AG09309 (cell line): ENCODE measurements around the gene INPP5A.

Experiments
- DNase-seq: peaks from one replicate; pipeline ENCODE4 v3.0.0-alpha.2; 2010; ENCODE audit warnings: low read depth
- H3K4me3 ChIP-seq: 2 replicates; pipeline ENCODE4 v1.5.1; 2011; ENCODE audit warnings: mild to moderate bottlenecking, low read depth, low read length, moderate library complexity; ENCODE audit not compliant: control insufficient read depth
- CTCF ChIP-seq: IDR thresholded peaks from 2 replicates; pipeline ENCODE4 v1.5.1; 2011; ENCODE audit warnings: mild to moderate bottlenecking, low read depth, low read length, inconsistent platforms; ENCODE audit not compliant: insufficient read depth, control insufficient read depth; ENCODE audit errors: missing control alignments

Gene INPP5A

GRCh38 chr10:132584081-132584480, 46.5 kb downstream of the INPP5A start:
- no peak for DNase-seq
- H3K4me3 ChIP-seq, result no peak overlapping the region
- no peak for TF ChIP-seq CTCF

- TF ChIP-seq CTCF, result no peak
- DNase-seq, result no peak
These were observed 48.4 kb downstream of the INPP5A start for GRCh38 chr10:132585732-132586722.

DNA sequence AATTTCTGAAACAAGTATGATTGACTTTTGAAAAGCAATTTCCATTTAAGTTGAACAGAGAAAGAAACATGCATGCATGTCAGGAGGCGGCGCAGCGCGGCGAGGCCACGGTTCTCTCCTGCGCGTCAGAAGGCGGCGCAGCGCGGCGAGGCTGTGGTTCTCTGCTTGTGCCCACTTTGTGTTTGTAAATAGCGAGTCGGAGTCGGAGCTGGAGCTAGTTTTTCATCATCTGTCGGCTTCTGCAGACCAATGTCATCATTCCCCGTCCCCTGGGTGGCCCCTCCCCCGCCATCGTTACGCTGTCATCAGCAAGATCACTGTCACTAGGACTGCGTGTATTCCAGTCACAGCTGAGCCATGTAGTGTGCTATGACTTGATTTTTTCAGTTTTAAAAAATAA, 49.2 kb downstream of the INPP5A start:
- H3K4me3 ChIP-seq, result no peak overlapping the region
- no peak for DNase-seq
- no peak for TF ChIP-seq CTCF

More at GRCh38 chr10:132585732-132586722, 48.4 kb downstream of the INPP5A start:
- H3K4me3 ChIP-seq, result no peak overlapping the region

GRCh38 chr10:132587175-132587574, 49.6 kb downstream of the INPP5A start:
- H3K4me3 ChIP-seq, result no peak overlapping the region
- no peak for DNase-seq
- no peak for TF ChIP-seq CTCF

GRCh38 chr10:132588301-132589013, 50.9 kb downstream of the INPP5A start:
- DNase-seq, result no peak
- no peak for TF ChIP-seq CTCF
- H3K4me3 ChIP-seq, result no peak overlapping the region

DNA sequence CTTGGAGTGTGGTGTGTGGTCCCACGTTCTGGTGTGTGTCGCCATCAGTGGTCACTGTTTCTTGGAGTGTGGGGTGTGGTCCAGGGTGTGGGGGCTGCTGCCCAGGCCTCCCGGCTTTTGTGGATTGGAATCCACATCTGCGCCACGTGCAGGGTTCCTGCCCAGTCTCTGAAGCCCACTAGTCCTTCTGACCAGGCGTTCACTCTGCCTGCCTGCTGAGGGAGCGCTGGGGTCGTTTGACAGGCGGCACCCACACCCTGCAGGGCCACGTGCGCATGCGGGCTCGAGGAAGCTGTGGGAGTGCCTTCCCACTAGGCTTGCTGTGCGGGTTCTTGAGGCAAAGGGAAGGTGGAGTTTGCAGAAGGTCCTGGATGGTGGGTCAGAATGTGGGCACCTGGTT, 51.4 kb downstream of the INPP5A start:
- H3K4me3 ChIP-seq, result no peak overlapping the region
- TF ChIP-seq CTCF, result no peak
- DNase-seq, result no peak
